GM12892 (cell line): ENCODE results near the gene NRXN3.

ENCODE experiments used
- POLR2A ChIP-seq: IDR thresholded peaks from 2 replicates; pipeline ENCODE4 v1.6.1; 2011; ENCODE audit warnings: low read depth, low read length, control low read depth
- POLR2AphosphoS5 ChIP-seq: IDR thresholded peaks from 2 replicates; pipeline ENCODE4 v1.6.1; 2011; ENCODE audit warnings: low read depth, low read length, control low read depth
- TAF1 ChIP-seq: IDR thresholded peaks from 2 replicates; pipeline ENCODE4 v1.6.1; 2011; ENCODE audit warnings: low read depth, mild to moderate bottlenecking, control low read depth, low read length, borderline replicate concordance

DNA sequence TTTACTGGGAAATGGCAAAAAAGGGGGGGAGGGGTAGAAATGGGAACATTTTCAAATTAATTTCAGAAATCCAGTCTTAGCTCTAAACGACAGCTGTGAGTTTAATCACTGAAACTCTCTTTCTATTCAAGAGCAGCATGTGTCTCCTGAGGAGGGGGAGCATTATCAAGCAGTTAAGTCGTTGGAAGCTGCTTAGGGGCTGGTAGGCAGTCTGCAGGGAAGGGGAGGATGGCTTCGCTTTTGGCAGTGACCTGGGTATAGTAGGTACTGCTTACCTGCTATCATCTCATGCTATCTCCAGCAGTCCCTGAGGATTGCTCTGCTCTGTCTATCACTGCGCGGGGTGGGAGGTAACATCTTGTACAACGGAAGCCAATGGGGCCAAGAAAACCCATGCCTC lies 567.4 kb downstream of the NRXN3 start:
- no peak for TF ChIP-seq POLR2AphosphoS5
- no peak for TF ChIP-seq POLR2A
- TF ChIP-seq TAF1, result no peak
